IMR-90 (cell line): ENCODE measurements around the gene EBLN2.

Experiments used
- CTCF ChIP-seq: conservative IDR thresholded peaks from 2 replicates; pipeline ENCODE4 v1.5.1; 2012; ENCODE audit warnings: mild to moderate bottlenecking, low read depth, low read length, improper control_type of control experiment
- RCOR1 ChIP-seq: IDR thresholded peaks from 2 replicates; pipeline ENCODE4 v1.6.1; 2012; ENCODE audit warnings: mild to moderate bottlenecking, low read length, improper control_type of control experiment; ENCODE audit not compliant: insufficient replicate concordance

- TF ChIP-seq CTCF, result no peak
- TF ChIP-seq RCOR1, result no peak
Observed at GRCh38 chr3:73072634-73073033, 11.2 kb downstream of the EBLN2 start.
